CMK (cell line): ENCODE measurements around the gene TNXB.
A peak's percentile ranks its signal among the peaks of the same experiment; 100 is the strongest.
"Not testable (repeated sequence)": the region's sequence is repeated elsewhere in the genome, so short reads cannot be mapped to it uniquely, and the experiment has no call there.

Experiments used
- DNase-seq: peaks from one replicate; pipeline ENCODE4 v3.0.0-alpha.2; 2010; ENCODE audit warnings: low read depth

TNXB gene

DNA sequence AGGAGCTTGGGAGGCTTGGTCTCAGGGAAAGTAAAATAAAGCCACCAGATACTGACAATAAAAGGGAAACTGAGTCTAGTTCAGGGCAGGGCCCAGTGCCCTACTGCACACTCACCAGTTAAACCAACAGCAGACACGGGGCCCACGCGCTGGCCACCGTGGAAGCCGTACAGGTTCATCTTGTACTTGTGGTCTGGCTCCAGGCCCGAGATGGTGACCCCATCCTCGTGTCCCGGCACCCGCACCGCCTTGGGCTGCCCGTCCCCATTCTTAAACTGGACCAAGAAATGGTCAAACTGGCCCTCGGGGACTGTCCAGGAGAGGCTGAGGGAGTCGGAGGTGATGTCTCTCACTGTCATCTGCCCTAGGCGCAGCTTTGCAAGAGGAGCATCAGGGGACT lies 44.4 kb downstream of the TNXB start:
- DNase-seq: no peak

DNA sequence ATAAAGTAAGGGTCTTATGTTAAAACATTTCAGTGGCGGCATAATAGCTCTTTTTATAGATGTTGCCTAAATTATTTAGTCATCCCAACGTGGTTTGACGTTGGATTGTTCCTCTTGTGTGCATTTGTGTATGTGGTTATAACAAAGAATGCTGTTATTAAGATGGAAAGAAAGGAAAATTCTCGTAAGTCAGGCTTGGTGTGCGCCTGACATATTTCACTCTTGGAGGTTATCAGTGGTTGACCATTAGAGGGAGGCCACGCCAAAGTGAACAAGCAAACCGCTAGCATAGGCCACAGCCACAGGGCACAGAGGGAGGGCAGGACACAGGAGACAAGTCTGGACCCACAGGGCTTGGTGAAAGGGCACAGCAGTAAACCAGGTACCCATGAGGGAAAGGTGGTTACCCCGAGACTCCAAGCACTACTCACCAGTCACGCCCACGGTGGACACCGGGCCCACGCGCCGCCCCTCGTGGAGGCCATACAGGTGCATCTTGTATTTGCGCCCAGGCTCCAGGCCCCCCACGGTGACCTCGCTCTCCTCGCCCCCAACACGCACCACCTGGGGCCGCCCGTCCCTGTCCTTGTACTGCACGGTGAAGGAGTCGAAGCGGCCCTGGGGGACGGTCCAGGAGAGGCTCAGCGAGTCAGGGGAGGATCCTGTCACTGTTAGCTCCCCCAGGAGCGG lies 48.0 kb downstream of the TNXB start:
- DNase-seq: no peak

DNA sequence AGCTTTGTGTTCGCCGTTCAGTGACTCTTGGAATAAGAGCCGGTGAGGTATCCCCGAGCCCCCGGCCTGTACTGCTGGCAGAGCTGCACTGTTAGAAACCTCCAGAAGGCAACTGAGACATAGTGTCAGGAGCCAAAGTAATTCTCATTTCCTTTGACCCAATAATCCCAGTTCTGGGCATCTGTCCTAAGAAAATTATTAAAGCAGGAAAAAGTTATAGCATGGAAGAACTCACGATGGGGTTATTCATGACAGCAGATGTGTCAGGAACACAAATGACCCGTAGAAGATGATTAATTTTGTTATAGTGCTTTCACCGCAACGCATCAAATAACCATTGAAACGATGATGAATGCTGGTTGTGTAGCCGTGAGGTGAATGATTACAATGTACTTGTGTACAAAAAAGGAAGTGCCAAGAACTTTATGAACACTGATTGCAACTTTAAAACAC lies 50.6 kb downstream of the TNXB start:
- DNase-seq: no peak

DNA sequence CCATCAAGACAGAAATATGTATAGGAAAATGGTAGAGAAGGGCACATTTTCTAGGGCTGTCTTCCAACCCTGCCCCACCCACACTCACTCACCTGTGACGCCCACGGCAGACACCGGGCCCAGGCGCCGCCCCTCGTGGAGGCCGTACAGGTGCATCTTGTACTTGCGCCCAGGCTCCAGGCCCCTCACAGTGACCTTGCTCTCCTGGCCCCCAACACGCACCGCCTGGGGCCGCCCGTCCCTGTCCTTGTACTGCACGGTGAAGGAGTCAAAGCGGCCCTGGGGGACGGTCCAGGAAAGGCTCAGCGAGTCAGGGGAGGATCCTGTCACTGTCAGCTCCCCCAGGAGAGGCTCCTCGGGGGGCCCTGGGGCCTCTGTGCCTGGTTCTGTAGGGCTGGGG lies 51.2 kb downstream of the TNXB start:
- DNase-seq: no peak

DNA sequence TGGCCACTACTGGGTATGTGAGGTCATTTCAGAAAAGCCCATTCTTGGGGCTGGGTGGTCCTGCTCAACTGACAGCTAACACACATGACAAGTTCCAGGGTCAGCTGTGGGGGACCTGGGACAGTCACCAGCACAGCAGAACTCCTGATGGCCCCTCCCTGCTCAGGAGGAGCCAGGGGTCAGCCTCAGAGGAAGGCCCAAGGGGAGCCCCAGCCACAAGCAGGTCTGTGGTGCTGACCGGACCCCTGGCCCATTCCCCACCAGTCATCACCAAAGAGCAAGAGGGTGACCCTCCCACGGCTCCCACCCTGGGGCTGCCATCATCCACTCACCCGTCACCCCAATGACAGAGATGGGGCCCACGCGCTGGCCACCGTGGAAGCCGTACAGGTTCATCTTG lies 52.9 kb downstream of the TNXB start:
- DNase-seq: no peak

DNA sequence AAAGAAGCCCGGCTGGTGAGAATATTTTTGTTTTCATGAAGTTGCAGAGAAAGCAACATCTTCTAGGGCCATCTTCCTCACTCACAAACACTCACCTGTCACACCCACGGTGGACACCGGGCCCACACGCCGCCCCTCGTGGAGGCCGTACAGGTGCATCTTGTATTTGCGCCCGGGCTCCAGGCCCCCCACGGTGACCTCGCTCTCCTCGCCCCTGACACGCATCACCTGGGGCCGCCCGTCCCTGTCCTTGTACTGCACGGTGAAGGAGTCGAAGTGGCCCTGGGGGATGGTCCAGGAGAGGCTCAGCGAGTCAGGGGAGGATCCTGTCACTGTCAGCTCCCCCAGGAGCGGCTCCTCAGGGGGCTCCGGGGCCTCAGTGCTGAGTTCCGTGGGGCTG lies 53.4 kb downstream of the TNXB start:
- not testable (repeated sequence) for DNase-seq

DNA sequence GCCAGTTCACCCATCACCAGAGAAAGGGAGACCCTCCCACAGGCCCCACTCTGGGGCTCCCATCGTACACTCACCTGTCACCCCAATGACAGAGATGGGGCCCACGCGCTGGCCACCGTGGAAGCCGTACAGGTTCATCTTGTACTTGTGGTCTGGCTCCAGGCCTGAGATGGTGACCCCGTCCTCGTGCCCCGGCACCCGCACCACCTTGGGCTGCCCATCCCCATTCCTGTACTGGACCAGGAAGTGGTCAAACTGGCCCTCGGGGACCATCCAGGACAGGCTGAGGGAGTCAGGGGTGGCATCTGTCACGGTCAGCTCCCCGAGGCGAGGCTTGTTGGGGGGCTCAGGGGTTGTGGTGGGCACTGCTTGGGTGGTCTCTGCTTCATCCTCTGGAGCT lies 55.8 kb downstream of the TNXB start:
- DNase-seq: not testable (repeated sequence)

DNA sequence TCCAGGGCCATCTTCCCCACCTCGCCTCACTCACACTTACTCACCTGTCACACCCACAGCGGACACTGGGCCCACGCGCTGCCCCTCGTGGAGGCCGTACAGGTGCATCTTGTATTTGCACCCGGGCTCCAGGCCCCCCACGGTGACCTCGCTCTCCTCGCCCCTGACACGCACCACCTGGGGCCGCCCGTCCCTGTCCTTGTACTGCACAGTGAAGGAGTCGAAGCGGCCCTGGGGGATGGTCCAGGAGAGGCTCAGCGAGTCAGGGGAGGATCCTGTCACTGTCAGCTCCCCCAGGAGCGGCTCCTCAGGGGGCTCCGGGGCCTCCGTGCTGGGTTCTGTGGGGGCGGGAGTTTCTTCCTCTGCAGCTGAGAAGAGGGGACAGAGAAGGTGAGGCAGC lies 56.5 kb downstream of the TNXB start:
- DNase-seq: not testable (repeated sequence)

DNA sequence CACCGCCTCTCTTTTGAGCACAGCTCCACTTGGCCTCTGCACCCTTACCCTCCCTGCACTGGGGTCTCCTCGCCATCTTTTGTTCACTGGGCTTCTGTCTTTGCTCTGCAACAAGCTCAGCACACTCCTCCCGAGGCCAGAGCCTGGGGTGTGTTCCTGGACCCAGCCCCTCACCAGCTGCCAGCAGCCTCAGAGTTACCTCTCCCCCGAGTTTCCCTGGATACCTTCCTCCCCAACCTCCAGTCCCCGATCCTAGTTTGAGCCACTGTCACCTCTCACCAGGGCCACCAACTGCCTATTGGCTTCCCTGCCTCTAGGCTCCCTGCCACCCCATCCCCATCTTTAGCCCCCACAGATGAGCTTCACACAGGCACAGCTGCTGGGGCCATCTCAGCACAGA lies 58.6 kb downstream of the TNXB start:
- DNase-seq: no peak

DNA sequence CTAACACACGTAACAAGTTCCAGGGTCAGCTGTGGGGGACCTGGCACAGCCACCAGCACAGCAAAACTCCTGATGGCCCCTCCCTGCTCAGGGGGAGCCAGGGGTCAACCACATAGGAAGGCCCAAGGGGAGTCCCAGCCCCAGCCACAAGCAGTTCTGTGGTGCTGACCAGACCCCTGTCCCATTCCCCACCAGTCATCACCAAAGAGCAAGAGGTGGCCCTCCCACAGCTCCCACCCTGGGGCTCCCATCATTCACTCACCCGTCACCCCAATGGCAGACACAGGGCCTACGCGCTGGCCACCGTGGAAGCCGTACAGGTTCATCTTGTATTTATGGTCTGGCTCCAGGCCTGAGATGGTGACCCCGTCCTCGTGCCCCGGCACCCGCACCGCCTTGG lies 59.4 kb downstream of the TNXB start:
- DNase-seq: not testable (repeated sequence)

DNA sequence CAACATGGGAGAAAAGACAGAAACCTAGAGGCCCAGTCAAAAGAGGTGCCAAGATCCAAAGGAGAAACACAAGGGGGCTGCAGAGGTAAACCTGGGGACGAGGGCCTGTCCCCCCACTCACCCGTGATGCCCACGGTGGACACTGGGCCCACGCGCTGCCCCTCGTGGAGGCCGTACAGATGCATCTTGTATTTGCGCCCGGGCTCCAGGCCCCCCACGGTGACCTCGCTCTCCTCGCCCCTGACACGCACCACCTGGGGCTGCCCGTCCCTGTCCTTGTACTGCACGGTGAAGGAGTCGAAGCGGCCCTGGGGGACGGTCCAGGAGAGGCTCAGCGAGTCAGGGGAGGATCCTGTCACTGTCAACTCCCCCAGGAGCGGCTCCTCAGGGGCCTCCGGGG lies 60.0 kb downstream of the TNXB start:
- DNase-seq: not testable (repeated sequence)

DNA sequence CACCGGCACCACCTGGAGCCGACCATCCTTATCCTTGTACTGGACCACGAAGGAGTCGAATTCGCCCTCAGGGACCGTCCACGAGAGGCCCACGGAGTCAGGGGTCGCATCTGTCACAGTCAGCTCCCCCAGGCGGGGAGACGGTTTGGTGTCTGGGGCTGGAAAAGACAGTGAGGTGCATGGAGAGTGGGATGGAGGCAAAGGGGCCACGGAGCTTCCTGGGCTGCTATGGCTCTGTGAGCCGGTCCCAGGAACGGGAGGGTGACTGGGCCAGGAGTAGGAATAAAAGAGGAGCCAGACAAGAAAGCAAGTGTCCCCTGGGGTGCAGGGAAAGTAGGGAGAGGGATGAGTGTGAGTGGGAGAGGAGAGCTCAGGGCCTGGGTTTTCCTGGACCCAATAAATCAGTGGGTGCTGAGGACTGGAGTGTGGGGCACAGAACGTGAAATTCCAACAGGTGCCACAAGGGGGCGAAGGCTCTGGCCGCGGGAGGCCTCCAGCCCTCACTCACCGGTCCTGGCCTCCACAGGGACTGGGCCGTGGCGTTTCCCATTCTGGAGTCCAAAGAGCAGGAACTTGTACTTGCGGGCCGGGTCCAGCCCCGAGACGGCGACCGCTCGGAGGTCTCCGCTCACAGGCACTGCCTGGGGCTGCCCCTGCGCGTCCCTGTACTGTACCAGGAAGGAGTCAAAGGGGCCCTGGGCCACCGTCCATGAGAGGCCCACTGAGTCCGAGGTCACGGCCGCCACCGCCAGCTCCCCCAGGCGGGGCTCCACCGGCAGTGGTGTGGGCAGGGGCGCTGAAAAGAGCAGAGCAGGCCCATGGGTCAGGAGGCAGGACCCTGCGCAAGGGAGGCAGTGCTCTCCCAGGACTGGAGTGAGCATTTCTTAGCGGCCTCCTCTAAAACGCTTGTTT lies 61.0 kb downstream of the TNXB start:
- peak; percentile 21 for DNase-seq

DNA sequence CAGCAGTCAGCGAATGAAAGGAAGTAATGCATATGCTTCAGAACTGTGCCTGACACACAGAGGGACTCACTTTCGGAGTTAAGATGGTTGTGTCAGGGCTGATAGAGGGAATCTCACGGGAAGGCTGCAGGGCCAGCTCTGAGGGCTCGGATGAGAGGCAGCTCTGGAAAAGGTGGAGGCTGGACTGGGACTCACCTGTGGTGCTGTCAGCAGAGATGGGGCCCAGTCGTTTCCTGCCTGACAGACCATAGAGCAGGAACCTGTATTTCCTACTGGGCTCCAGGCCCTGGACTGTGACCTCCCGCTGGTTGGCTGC lies 61.6 kb downstream of the TNXB start:
- no peak for DNase-seq

DNA sequence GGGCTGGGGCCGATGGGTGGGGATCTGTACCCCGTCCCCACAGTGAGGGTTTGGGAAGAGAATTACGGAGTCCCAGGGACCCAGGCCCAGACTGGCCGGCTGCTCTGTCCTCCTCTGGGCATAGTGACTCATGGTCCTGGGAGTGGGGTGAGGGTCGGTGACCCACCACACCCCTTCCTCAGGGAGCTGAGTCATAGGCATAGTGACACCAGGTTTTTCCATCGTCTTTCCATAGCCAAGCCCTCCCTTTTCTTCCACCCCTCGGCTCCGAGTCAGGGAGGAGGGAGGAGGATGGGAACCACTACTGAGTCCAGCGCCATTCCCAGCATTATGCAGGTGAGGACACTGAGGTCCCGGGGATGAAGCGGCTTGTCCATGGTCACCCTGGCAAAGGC lies 62.1 kb downstream of the TNXB start:
- DNase-seq: no peak

DNA sequence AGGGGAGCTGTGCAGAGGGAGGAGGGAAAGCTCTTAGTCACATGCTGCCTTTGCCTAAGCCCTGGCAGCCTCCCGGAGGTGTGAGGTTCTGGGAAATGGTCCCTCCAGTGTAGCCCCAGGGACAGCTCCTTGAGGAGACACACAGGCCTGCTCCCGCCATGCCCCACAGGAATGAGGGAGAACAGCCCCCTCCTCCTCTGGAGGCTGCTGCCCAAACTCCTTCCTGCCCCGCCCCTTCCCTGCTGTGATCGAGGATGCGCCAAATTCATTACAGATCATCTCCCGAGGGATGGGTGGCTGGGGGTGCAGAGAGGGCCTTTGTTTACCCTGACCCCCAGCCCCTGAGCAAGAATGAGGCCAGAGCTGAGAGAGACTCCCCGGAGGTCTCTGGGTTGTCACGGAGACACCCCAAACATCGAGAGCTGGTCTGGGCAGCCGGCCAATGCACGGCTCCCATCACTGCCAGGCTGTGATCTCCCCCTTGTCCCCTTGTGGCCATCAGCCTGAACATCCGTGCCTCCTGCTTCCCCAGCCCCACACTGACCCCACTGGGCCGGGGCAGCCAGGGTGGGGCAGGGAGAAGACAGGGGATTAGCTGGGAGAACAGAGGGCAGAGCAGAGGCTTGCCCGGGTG lies 62.6 kb downstream of the TNXB start:
- no peak for DNase-seq

DNA sequence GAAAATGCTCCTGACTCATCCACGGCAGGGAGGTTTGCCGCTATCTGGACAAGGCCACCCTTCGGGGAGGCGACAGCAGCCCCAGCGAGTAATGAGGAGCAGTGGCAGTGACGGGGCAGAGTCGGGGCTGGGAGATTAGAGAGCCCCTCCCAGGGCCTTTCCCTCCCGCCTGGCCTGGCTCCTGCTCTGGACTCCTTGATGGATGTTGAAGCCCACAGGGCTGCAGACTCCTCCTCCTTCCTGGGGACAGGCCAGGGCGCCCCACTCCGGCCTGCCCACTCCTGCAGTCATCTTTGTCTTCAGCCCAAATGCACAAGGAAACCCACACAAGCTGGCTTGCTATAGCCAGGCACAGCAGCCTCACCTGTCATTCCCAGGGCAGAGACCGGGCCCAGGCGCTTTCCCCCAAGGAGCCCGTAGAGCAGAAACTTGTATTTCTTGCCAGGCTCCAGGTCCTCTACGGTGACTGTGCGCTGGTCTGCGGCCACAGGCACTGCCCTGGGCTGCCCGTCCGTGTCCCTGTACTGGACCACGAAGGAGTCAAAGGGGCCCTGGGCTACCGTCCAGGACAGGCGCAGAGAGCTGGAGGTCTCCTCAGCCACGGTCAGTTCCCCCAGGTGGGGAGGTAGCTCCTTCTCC lies 63.2 kb downstream of the TNXB start:
- no peak for DNase-seq

DNA sequence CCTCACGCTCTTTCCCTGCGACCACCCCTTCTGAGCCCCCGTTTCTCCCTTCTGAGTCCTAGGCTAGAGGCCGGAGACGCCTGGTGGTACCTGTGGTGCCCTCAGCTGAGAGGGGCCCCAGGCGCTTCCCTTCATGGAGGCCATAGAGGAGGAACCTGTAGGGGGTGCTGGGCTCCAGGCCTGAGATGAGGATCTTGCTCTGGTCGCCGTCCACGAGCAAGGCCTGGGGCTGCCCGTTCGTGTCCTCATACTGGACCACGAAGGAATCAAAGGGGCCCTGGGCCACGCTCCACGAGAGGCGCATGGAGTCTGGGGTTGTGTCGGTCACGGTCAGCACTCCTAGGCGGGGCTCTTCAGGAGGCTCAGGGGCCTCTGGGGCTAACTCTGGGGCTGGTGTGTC lies 64.2 kb downstream of the TNXB start:
- not testable (repeated sequence) for DNase-seq

DNA sequence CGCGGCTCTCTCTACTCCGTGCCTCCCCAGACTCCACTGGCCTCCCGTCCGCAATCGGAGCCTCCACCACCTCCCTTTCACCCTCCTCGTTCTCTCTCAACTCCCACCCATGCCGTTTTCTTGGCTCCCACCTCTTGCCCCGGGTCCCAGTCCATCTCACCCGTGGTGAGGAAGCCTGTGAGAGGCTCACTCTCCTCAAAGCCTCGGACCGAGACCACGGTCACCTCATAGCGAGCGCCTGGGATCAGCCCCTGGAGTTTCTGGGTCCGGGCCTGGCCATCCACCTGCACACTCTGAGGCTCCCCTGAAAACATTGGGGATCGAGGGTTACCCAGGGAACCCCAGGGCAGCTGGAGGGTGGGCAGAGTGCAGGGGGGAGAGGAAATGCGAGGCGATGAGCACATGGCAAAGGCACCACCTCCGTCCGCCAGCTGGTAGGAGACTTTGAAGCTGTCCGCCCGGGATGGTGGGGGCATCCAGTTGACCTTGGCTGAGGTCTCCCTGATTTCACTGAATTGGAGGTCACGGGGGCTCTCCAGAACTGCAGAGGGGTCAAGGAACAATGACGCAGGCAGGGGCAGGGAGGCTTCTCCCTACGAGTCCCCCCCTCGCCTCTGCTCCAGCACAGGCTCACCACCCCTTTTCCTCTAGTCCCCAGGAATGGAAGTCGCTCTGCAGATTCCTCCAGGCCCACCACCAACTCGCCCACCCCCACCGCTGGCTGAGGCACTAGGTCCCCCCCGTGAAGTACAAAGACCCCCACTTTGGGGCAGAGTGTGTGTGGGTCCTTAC lies 65.4 kb downstream of the TNXB start:
- DNase-seq: not testable (repeated sequence)

DNA sequence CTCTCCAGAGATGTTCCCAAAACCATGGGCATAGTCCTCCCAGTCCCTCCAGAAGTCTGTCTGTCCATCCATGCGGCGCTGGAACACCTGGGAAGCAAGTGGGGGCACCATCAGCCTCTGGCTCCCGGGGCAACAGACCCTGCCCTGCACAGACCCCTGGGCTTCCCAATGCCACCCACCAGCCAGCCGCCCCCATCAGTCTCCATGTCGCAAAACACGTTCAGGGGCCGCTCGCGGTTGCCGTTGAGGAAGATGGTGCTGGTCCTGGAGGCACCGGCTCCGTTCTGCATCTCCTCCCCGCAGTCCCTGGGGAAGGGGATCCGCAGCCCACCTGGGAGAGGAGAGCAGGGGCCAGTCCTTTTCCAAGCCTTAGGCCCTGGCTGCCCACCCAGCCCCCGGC lies 66.9 kb downstream of the TNXB start:
- DNase-seq: not testable (repeated sequence)

DNA sequence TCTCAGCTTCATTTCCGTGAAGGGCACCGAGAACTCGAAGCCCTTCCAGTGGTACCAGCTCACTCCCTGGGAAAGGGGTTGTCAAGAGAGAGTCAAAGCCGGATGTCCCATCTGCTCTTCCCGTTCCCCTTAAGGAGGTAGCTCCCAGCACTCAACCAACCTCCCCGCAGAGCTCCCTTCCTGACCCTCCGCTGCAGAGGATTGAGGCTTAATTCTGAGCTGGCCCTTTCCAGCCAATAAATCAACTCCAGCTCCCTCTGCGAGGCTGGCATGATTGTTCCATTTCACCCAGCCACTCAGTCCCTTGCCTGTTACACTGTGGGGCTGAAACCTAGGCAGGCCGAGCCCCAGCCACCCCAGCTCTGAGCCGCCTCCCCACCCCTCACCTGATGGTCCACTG lies 67.8 kb downstream of the TNXB start:
- not testable (repeated sequence) for DNase-seq

DNA sequence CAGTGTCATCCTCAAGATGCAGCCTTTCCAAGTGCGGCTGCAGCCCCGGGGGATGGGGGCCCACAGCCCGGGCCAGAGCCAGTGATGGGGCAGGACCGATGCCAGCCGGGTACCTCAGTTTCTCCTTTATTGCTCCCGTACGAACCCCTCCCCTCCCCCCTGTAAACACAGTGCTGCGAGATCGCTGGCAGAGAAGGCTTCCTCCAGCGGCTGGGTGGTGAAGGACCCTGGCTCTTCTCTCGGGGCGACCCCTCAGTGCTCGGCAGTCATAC lies 68.2 kb downstream of the TNXB start:
- not testable (repeated sequence) for DNase-seq
